ENCODE results near the gene CTRB1.

DNA sequence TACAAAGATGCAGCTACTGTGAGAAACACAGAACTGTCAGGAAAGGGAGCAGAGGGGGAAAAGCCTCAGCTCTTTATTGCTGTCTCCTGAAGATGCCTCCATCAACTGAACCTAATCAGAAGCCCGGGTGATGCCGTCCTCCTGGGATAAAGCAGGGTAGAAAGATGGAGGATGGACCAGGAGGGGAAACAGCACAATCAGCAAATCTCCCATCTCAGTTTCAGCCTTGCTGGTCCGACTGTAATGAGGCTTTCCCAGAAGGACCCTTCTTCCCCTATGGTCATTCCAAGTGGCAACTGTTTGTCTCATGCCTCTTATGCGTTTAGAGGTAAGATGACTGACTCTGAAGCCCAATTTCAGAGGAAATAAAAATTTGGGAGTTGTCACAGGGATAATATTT, 46.2 kb upstream of the CTRB1 start:
- no peak for TF ChIP-seq ZSCAN20 (CRISPR knock-in tag; IDR thresholded peaks at IDR 0.05)
- no peak for TF ChIP-seq FOSL2 (IDR thresholded peaks at IDR 0.05)
- TF ChIP-seq FOSL2 (CRISPR knock-in tag; IDR thresholded peaks at IDR 0.05) = no peak
- TF ChIP-seq, protein P1, sequence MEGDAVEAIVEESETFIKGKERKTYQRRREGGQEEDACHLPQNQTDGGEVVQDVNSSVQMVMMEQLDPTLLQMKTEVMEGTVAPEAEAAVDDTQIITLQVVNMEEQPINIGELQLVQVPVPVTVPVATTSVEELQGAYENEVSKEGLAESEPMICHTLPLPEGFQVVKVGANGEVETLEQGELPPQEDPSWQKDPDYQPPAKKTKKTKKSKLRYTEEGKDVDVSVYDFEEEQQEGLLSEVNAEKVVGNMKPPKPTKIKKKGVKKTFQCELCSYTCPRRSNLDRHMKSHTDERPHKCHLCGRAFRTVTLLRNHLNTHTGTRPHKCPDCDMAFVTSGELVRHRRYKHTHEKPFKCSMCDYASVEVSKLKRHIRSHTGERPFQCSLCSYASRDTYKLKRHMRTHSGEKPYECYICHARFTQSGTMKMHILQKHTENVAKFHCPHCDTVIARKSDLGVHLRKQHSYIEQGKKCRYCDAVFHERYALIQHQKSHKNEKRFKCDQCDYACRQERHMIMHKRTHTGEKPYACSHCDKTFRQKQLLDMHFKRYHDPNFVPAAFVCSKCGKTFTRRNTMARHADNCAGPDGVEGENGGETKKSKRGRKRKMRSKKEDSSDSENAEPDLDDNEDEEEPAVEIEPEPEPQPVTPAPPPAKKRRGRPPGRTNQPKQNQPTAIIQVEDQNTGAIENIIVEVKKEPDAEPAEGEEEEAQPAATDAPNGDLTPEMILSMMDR (IDR thresholded peaks at IDR 0.05) = no peak
- no peak for TF ChIP-seq RAD21 (conservative IDR thresholded peaks at IDR 0.05 in 1 of 2, IDR thresholded peaks at IDR 0.05 in 1 of 2)
- TF ChIP-seq SREBF2 (IDR thresholded peaks at IDR 0.05) = no peak
- TF ChIP-seq, protein P2, sequence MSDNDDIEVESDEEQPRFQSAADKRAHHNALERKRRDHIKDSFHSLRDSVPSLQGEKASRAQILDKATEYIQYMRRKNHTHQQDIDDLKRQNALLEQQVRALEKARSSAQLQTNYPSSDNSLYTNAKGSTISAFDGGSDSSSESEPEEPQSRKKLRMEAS (IDR thresholded peaks at IDR 0.05) = no peak
- no peak for TF ChIP-seq ESRRA (IDR thresholded peaks at IDR 0.05; ENCODE audit: borderline replicate concordance, low read length)

Data from A549 (cell line).